ENCODE results near the gene EMILIN2. TPM values are rescaled to one million over a fixed set of nuclear protein-coding genes. Genes with fewer than 3 reads are reported as not detected.
A peak's percentile ranks its signal among the peaks of the same experiment; 100 is the strongest.

Gene EMILIN2
- total RNA-seq, 2 experiments from 2014 or later: 21.4 to 23.0 TPM

DNA sequence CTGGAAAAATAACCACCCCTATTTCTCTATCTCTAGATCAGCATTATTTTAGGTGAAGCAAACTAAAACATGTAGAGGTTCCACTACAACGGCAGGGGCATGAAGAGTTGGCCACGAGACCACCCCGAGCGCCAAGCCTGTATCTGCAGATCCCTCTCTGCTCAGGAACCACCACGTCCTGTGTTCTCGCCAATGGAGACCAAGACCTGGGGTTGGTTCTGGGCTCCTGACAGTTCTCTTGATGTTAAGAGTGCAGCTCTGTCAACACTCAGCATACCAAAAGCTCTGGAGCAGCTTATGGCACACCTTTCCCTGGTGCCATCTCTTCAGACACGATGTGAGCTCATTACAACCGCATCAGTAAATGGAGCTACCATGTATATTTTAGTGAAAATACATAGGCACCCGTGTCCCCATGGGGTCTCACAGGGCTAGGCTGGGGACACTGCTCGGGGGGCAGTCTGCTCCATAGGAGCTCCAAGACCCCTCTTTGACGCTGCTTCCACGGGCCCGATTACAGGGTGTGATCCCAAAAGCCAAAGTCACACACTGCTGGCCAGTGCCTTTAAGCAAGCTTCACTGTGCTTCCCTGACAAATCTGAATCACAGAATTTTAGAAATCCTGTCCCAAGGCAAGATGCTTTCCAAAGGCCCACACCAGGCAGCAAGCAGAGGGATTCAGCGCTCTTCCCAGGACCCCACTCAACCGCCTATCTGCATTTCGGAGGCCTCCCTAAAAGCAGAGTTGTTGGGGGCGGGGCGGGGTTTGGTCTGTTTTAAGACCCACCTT lies 72.2 kb downstream of the EMILIN2 start:
- H3K9me3 Mint-ChIP-seq: no peaks in the 10 kb centered on the region
- no peak for DNase-seq
- ChIA-PET POLR2A (interaction anchor here (1.0 to 2.6 kb wide), 2 partner anchors 12 to 63 kb away, joined by 3 to 9 read pairs; no protein-coding TSS in a partner anchor), CTCF (interaction anchor here (2.5 kb wide), 1 partner anchor 75 kb away, joined by 7 read pairs; no protein-coding TSS in a partner anchor)
- H3K36me3 Mint-ChIP-seq (ENCODE audit: low read depth): peaks cover 84% of the 10 kb centered on the region
- peaks cover 14% of the 10 kb centered on the region for H3K4me1 Mint-ChIP-seq
- no peaks in the 10 kb centered on the region for H3K27me3 Mint-ChIP-seq
- H3K4me3 Mint-ChIP-seq: no peak overlapping the region
- no peak overlapping the region for H3K27ac Mint-ChIP-seq

DNA sequence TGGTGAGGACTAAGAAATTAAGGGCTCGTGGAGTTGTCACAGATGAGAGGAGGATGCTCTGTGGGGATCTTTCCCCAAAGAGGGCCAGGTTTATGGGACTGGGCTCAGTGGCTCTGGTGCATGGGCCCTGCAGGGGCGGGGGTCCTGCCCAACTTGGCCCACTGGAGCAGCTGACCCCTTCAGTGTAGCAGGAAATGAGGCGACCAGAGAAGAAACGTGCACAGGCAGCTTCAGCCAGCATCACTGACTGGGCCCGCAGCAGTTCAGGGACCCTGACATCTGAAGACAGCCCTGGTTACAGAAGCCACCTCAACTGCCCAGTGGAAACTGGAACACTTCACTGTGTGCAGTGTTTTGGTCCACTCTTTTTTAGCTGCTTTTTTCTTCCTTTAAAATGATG lies 72.8 kb downstream of the EMILIN2 start:
- Mint-ChIP-seq H3K4me3 (no peak overlapping the region), H3K27ac (no peak overlapping the region), H3K4me1 (peaks cover 14% of the 10 kb centered on the region), H3K9me3 (no peaks in the 10 kb centered on the region), H3K27me3 (no peaks in the 10 kb centered on the region), H3K36me3 (ENCODE audit: low read depth) (peaks cover 84% of the 10 kb centered on the region)
- DNase-seq: no peak
- ChIA-PET POLR2A (interaction anchor here (1.0 to 2.6 kb wide), 2 partner anchors 12 to 62 kb away, joined by 3 to 9 read pairs; no protein-coding TSS in a partner anchor), CTCF (interaction anchor here (1.4 kb wide), 1 partner anchor 14 kb away, joined by 3 read pairs; no protein-coding TSS in a partner anchor)

DNA sequence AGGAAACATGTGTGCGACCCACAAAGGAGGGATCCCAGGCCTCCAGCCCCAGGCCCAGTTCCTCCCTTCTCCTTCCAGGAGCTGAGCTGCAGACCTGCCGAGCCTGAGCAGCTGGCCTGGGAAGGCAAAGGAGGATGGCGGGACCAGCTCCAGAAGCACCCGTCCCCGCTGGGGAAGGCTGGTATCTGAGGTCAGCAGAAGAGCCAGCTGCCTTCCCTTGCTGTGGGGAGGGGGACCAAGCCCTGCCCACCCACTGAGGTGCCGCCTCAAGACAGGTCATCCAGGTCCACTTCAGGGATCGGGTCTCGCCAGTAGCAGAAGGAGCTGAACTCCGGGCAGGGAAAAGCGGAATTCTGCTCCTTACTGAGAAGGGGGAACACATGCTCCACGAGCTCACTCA lies 73.2 kb downstream of the EMILIN2 start:
- no peaks in the 10 kb centered on the region for H3K9me3 Mint-ChIP-seq
- H3K36me3 Mint-ChIP-seq (ENCODE audit: low read depth): peaks cover 84% of the 10 kb centered on the region
- ChIA-PET POLR2A (interaction anchor here (1.5 kb wide), 1 partner anchor 11 kb away, joined by 4 read pairs; no protein-coding TSS in a partner anchor), CTCF (interaction anchor here (1.4 kb wide), 1 partner anchor 13 kb away, joined by 3 read pairs; no protein-coding TSS in a partner anchor)
- peak overlapping the region; percentile 3 for H3K27ac Mint-ChIP-seq
- peaks cover 14% of the 10 kb centered on the region for H3K4me1 Mint-ChIP-seq
- DNase-seq: no peak
- H3K27me3 Mint-ChIP-seq: no peaks in the 10 kb centered on the region
- no peak overlapping the region for H3K4me3 Mint-ChIP-seq

DNA sequence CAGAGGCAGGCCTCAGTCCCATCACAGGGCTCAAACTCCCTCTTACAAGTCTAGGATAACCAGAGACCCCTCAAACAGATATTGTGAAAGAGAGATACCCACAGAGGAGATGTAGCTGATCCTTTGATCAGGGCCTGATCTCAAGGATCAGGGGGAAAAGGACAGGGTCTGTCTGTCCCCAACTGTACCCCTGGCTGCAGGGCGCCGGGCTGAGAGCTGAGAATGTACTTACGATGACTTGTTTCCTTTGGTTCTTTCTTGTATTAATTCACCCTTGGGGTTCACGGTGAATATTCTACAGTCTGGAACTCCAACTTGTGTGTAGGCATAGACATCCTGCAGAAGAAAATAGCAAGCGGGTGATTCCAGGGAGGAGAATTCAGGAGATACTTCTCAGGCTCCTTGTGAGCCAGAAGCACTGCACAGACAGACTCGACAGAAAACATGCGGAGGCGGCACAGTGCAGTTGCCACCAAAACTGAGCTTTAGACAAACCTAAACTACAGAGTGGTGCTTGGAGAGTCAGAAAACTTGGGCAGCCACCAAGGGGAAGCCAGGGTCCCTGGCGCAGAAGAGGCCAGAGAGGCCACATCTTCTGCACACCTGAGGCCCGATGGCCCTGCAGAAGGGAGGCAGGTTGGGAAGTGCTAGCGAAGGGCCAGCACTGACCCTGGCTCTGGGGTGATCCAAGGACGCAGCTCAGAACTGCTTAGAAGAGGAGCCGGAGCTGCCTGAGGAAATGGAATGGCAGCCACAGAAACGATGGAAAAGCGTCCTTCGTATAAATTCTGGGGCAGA lies 73.9 kb downstream of the EMILIN2 start:
- Mint-ChIP-seq H3K36me3 (ENCODE audit: low read depth) (peaks cover 86% of the 10 kb centered on the region), H3K4me3 (no peak overlapping the region), H3K4me1 (peaks cover 14% of the 10 kb centered on the region), H3K27ac (peak overlapping the region; percentile 3), H3K27me3 (no peaks in the 10 kb centered on the region), H3K9me3 (no peaks in the 10 kb centered on the region)
- ChIA-PET POLR2A (interaction anchor here (1.5 kb wide), 1 partner anchor 12 kb away, joined by 4 read pairs; no protein-coding TSS in a partner anchor), CTCF (interaction anchor here (1.4 kb wide), 1 partner anchor 12 kb away, joined by 3 read pairs; no protein-coding TSS in a partner anchor)
- no peak for DNase-seq

DNA sequence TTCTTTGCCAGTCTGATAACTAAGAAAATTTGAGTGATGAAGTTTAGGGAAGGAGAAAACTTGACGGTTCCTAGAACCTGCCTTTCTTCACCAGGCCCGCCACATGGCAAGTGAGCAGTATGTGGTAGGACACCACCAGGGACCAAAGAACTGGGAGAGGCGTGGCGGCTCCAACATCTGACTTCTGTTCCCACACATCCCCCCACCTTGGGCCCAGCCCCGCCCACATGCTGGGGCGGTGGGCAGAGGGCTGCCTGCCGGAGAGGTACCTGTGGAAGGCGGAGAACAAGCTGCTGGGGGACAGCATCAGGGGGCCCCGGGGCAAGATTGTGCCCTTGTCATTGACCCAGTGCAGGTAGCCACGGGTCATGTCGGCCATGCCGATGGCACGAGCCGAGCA lies 75.0 kb downstream of the EMILIN2 start:
- Mint-ChIP-seq H3K9me3 (no peaks in the 10 kb centered on the region), H3K4me3 (no peak overlapping the region), H3K36me3 (ENCODE audit: low read depth) (peaks cover 89% of the 10 kb centered on the region), H3K4me1 (peaks cover 10% of the 10 kb centered on the region), H3K27me3 (no peaks in the 10 kb centered on the region), H3K27ac (no peak overlapping the region)
- POLR2A ChIA-PET: no interaction called here
- no peak for DNase-seq
- CTCF ChIA-PET: no interaction called here

DNA sequence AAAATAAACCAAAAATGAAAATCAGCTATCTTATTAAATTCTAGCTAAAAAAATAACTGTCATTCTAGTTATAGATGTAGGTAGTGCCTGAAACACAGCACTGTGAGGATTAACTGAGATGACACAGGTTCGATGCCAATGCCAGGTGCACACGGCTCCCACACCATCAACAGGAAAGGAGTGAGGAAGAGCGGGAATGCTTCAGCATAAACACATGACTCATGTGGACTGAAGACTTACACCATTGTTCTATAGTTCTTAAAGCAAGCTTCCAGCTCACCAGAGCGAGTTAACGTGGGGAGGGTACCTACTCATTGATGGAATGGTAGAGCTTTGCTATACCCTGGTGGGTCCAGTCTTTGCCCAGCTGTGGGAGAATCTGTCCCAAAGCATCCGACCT lies 76.7 kb downstream of the EMILIN2 start:
- H3K36me3 Mint-ChIP-seq (ENCODE audit: low read depth): peaks cover 90% of the 10 kb centered on the region
- no peak overlapping the region for H3K27ac Mint-ChIP-seq
- H3K4me1 Mint-ChIP-seq: no peaks in the 10 kb centered on the region
- CTCF ChIA-PET: interaction anchor here (0.6 to 1.4 kb wide), 7 partner anchors 9 to 243 kb away, joined by 3 to 4 read pairs (median 4); no protein-coding TSS in a partner anchor
- no peaks in the 10 kb centered on the region for H3K27me3 Mint-ChIP-seq
- POLR2A ChIA-PET: interaction anchor here (0.8 to 1.1 kb wide), 3 partner anchors 10 to 62 kb away, joined by 3 read pairs; no protein-coding TSS in a partner anchor
- no peaks in the 10 kb centered on the region for H3K9me3 Mint-ChIP-seq
- H3K4me3 Mint-ChIP-seq: no peak overlapping the region
- DNase-seq: no peak

DNA sequence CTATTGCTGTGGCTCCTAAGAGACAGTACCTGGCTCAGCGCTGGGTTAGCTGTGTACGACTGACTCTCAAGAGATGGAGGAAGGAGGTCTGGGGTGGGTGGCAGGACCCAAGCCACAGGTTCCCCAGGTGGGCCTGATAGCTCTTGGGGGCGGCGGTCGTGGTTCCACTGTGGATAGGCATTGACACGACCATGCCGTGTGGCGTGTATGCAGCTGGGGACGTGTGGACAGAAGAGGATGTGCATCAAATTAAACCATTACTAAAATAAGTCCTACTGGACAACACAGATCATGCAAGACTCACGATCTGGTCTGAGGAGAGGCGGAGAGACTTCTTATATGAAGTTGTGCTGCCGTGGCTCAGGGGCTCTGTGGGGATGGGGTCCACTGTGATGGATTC lies 78.1 kb downstream of the EMILIN2 start:
- H3K36me3 Mint-ChIP-seq (ENCODE audit: low read depth): peaks cover 87% of the 10 kb centered on the region
- no peaks in the 10 kb centered on the region for H3K27me3 Mint-ChIP-seq
- H3K4me3 Mint-ChIP-seq: no peak overlapping the region
- no peaks in the 10 kb centered on the region for H3K4me1 Mint-ChIP-seq
- DNase-seq: no peak
- H3K27ac Mint-ChIP-seq: no peak overlapping the region
- no peaks in the 10 kb centered on the region for H3K9me3 Mint-ChIP-seq
- CTCF ChIA-PET: interaction anchor here (1.2 to 1.6 kb wide), 3 partner anchors 60 to 204 kb away, joined by 3 to 4 read pairs (median 3); no protein-coding TSS in a partner anchor
- POLR2A ChIA-PET: interaction anchor here (0.9 kb wide), 1 partner anchor 11 kb away, joined by 3 read pairs; no protein-coding TSS in a partner anchor

DNA sequence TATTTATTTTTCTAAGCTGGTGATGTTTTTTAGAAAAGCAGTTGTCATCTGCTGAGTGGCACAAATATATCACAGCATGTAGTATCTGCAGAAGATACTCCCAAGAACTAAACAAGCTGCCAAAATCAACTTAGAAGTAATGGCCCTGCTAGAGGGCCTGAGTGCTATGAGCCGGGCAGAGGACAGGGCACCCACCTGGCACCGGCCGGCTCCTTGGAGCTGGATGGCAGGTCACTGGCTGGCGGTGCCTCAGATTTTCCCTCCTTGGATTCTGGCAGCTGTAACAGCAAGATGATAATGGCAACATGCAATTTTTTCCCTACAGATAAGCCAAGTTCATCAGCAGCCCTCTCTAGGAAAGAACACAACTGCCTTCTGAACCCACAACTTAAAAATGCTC lies 79.7 kb downstream of the EMILIN2 start:
- Mint-ChIP-seq H3K9me3 (no peaks in the 10 kb centered on the region), H3K27me3 (no peaks in the 10 kb centered on the region), H3K36me3 (ENCODE audit: low read depth) (peaks cover 87% of the 10 kb centered on the region), H3K27ac (no peak overlapping the region), H3K4me3 (no peak overlapping the region), H3K4me1 (no peaks in the 10 kb centered on the region)
- CTCF ChIA-PET: interaction anchor here (1.0 to 2.7 kb wide), 3 partner anchors 57 to 225 kb away, joined by 3 to 14 read pairs (median 3); no protein-coding TSS in a partner anchor
- POLR2A ChIA-PET: no interaction called here
- no peak for DNase-seq

DNA sequence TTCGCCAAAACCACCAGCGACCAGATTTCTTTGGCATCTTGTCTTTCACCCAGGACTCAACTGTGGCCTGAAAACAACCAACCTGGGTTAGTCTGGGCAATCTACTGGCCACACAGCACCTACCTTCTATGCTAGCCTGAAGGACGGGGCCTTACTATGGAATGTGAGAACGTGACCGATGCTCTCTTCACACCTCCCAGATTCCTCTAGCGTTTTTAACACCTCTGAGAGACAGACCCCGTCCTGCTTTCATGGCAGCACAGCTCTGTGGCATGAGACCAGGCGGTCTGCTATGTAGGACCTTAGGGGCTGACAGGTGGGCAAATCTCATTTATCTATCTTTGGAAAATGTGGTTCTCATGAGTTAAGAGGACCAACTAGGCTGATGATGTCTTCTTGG lies 80.9 kb downstream of the EMILIN2 start:
- ChIA-PET CTCF (interaction anchor here (1.3 to 2.7 kb wide), 3 partner anchors 58 to 224 kb away, joined by 3 to 14 read pairs (median 8); no protein-coding TSS in a partner anchor), POLR2A (interaction anchor here (1.3 kb wide), 1 partner anchor 320 kb away, joined by 4 read pairs; the partner anchor contains the start of gene MYL12A)
- H3K27me3 Mint-ChIP-seq: no peaks in the 10 kb centered on the region
- H3K27ac Mint-ChIP-seq: no peak overlapping the region
- no peak for DNase-seq
- peaks cover 7% of the 10 kb centered on the region for H3K4me1 Mint-ChIP-seq
- H3K36me3 Mint-ChIP-seq (ENCODE audit: low read depth): peaks cover 81% of the 10 kb centered on the region
- no peak overlapping the region for H3K4me3 Mint-ChIP-seq
- H3K9me3 Mint-ChIP-seq: no peaks in the 10 kb centered on the region

DNA sequence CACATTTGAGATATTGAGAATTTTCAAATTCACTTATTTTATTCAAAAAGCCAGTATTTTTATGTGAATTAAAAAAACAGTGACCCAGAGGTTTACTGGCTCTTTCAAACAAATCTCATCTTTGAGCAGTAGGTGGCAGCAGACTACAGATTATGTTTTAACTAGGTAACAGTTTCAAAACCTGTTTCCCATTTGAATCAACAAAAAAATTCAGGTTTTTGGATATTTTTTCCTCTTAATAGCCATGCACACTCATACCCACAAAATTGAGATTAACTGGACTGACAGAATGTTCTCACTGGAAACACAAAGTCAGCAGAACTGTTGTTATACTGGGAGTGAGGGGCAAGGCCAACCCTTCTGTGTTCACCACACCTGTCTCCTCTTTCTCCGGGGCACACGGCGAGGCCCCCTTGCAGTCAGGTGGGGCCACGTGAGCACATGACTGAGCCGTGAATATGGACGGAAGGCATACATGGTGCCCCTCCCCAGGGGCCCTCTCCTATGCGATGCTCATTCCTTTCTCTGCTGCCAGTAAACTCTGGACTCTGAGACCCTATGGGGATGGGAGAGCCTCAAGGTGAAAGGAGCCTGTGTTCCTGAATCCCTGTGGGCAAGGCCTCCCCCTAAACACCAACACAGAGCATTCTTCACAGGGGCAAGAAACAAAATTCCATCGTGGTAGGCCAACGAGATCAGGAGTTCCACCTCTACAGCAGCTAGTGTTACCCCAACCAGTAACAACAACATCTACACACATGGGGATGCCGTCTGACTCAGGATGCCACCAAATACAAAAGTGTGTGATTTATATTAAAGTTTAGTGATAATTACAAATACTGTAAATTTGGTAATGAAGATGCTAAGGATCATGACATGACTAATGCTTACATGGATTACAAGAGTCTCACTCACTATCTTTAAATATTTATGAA lies 85.7 kb downstream of the EMILIN2 start:
- Mint-ChIP-seq H3K27ac (peak overlapping the region; percentile 20), H3K27me3 (no peaks in the 10 kb centered on the region), H3K36me3 (ENCODE audit: low read depth) (peaks cover 70% of the 10 kb centered on the region), H3K9me3 (no peaks in the 10 kb centered on the region), H3K4me1 (peaks cover 28% of the 10 kb centered on the region), H3K4me3 (no peak overlapping the region)
- ChIA-PET POLR2A (interaction anchor here (0.6 to 2.3 kb wide), 10 partner anchors 15 to 315 kb away, joined by 3 to 16 read pairs (median 4); partner anchors contain the start of genes LPIN2 and MYL12A), CTCF (interaction anchor here (0.7 to 4.8 kb wide), 21 partner anchors 11 to 313 kb away, joined by 3 to 81 read pairs (median 6); no protein-coding TSS in a partner anchor)
- DNase-seq: peak; percentile 36

DNA sequence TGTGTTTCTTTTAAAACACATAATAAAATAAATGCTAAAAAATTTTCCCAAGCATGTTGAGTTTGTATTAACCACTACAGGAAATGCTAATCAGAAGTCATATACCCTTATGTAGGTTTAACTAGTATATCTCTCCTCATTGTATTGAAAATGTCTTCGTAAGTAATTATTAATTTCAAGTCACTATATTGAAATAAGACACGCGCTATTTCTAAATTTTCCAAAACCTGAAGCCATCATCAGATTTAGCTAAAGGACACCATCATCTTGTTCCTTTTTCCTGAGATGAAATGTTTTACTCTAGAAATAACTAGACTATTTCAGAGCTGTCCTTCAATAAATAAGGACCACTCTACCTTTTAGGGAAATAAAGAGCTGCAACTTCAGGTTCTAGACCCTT lies 87.2 kb downstream of the EMILIN2 start:
- H3K4me1 Mint-ChIP-seq: peaks cover 28% of the 10 kb centered on the region
- H3K4me3 Mint-ChIP-seq: no peak overlapping the region
- DNase-seq: no peak
- no peak overlapping the region for H3K27ac Mint-ChIP-seq
- H3K9me3 Mint-ChIP-seq: no peaks in the 10 kb centered on the region
- H3K36me3 Mint-ChIP-seq (ENCODE audit: low read depth): peaks cover 71% of the 10 kb centered on the region
- POLR2A ChIA-PET: interaction anchor here (1.1 to 2.3 kb wide), 6 partner anchors 39 to 314 kb away, joined by 4 to 16 read pairs (median 5); partner anchors contain the start of genes LPIN2 and MYL12A
- CTCF ChIA-PET: interaction anchor here (0.7 to 4.8 kb wide), 17 partner anchors 10 to 312 kb away, joined by 3 to 81 read pairs (median 9); no protein-coding TSS in a partner anchor
- H3K27me3 Mint-ChIP-seq: no peaks in the 10 kb centered on the region

Data from activated CD4-positive, alpha-beta memory T cell treated with anti-CD3 and anti-CD28 coated beads, Interleukin-2, amount 10 ng/mL, durations not matched to agents 7 days and 5 days (primary cell).